ENCODE data around the gene PTPN7.

PTPN7 gene

DNA sequence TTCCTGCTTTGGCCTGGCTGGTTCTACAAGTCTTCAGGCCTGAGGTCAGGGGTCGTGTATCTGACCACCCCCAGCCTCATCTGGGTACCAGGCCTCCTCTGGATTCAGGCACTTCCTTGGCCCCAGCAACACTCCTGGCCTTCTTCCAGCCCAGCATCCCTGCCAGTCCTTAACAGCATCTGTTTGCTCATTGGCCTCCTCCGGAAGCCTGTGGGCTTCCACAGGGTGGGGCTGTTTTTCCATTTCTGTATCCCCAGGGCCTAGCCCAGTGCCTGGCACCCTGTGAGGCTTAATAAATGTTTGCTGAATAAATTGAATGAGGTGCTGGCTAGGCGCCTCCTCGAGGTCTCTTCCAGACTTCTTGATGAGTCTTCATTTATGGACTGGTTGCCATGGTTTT is 59.2 kb downstream of the PTPN7 start:
- no peak for DNase-seq
